ENCODE measurements around the gene MPZL3.

The MPZL3 gene

DNA sequence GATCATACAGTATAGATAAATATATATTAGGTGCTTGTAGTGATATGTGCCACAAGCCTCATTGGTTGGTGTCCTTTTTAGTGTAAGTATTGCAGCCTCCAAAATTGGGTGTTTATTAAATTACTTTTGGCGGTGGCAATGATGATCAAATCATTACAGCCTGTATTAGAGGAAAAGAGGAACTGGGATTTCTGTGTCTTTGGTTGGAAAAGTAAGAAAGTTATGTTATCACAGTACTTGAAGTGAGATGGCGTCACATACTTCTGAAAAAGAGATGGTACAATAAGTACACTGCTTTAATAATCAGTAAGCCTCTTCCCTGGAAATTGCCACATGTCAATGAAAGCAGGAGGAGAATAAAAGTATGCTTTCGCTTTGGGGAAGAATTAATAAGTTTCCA lies 523 bp upstream of the MPZL3 start:
- no CpG with 5 or more reads among the region's 3 CpGs for WGBS, 2 donors (ENCODE audit: extremely low coverage in 2 of 2, insufficient read length in 2 of 2, insufficient replicate concordance in 1 of 2)
- peaks cover 0 to 5% of the 10 kb centered on the region in 2 donors for H3K9me3 ChIP-seq (replicated peaks in 1 of 2; ENCODE audit: control insufficient read depth in 2 of 2, insufficient read depth in 1 of 2, low read depth in 1 of 2, low read length in 2 of 2)

DNA sequence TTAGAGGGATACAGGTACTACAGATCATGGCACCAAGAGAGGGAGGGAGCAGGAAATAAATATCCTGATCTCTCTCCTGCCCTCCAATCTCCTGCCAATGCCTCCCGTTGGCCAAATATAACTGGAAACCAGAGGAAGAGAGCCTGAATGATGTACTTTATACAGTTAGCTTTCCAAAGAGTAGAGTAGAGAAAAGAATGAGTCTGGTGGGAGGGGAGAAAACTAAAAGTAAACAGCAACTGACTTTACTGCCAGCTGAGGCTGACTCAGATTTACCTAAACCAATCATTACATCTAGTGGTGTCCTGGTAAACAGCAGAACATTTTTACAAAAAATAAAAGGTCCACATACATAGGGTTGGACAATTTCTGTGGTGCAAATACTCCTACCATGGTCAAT lies 5.1 kb downstream of the MPZL3 start:
- no peak overlapping the region for H4K91ac ChIP-seq (ENCODE audit: low read depth, low read length, poor library complexity)
- H4K8ac ChIP-seq (ENCODE audit: low read depth, low read length), result no peak overlapping the region
- H3K27me3 ChIP-seq (ENCODE audit: control insufficient read depth in 3 of 3, insufficient read depth in 3 of 3, low read depth in 1 of 3, low read length in 3 of 3), result peaks cover 0 to 50% (median 2%) of the 10 kb centered on the region in 3 experiments
- DNase-seq (ENCODE audit: low spot score), result no peak
- no peaks in the 10 kb centered on the region for H3K9me3 ChIP-seq (replicated peaks in 1 of 2; ENCODE audit: control insufficient read depth in 2 of 2, insufficient read depth in 1 of 2, low read depth in 1 of 2, low read length in 2 of 2)
- no peaks in the 10 kb centered on the region for H3K4me1 ChIP-seq (ENCODE audit: control insufficient read depth in 2 of 2, insufficient read depth in 1 of 2, low read depth in 1 of 2, low read length in 2 of 2)
- H3K14ac ChIP-seq (ENCODE audit: low read length), result no peak overlapping the region
- WGBS, 2 donors (ENCODE audit: extremely low coverage in 2 of 2, insufficient read length in 2 of 2, insufficient replicate concordance in 1 of 2), result no CpG with 5 or more reads among the region's 1 CpG
- H3K27ac ChIP-seq (replicated peaks; ENCODE audit: low read length), result no peak overlapping the region
- no peak overlapping the region for H3K4me2 ChIP-seq (ENCODE audit: insufficient read depth, low read length, poor library complexity, severe bottlenecking)
- H3K23ac ChIP-seq (ENCODE audit: low read depth, low read length, poor library complexity), result no peak overlapping the region
- H2BK12ac ChIP-seq (ENCODE audit: low read length), result no peak overlapping the region
- no peaks in the 10 kb centered on the region for H3K36me3 ChIP-seq (replicated peaks in 1 of 2; ENCODE audit: control insufficient read depth in 2 of 2, insufficient read depth in 2 of 2, low read length in 2 of 2)
- H3K4ac ChIP-seq (ENCODE audit: low read length), result no peak overlapping the region
- H2AFZ ChIP-seq (ENCODE audit: low read length), result no peak overlapping the region
- no peak overlapping the region for H2BK5ac ChIP-seq (ENCODE audit: low read length)
- H3K9ac ChIP-seq (ENCODE audit: low read depth, low read length, poor library complexity), result no peak overlapping the region
- no peak overlapping the region for H3K4me3 ChIP-seq (ENCODE audit: low read length in 2 of 2)
- no peak overlapping the region for H3K18ac ChIP-seq (ENCODE audit: low read length)
- no peak overlapping the region for H2AK5ac ChIP-seq (ENCODE audit: low read depth, low read length)
- no peak overlapping the region for H2BK15ac ChIP-seq (ENCODE audit: low read length)
- no peak overlapping the region for H2BK120ac ChIP-seq (ENCODE audit: low read depth, low read length)
- no peaks in the 10 kb centered on the region for H3K79me1 ChIP-seq (ENCODE audit: low read depth, low read length)

More for the DNA sequence above, 523 bp upstream of the MPZL3 start:
- H3K9ac ChIP-seq (ENCODE audit: low read depth, low read length, poor library complexity), result no peak overlapping the region
- H4K91ac ChIP-seq (ENCODE audit: low read depth, low read length, poor library complexity), result no peak overlapping the region
- H3K27ac ChIP-seq (replicated peaks; ENCODE audit: low read length), result no peak overlapping the region
- DNase-seq (ENCODE audit: low spot score), result no peak
- no peak overlapping the region for H2BK15ac ChIP-seq (ENCODE audit: low read length)
- H3K14ac ChIP-seq (ENCODE audit: low read length), result no peak overlapping the region
- H2AK5ac ChIP-seq (ENCODE audit: low read depth, low read length), result no peak overlapping the region
- peak overlapping the region; percentile 98 for H2AFZ ChIP-seq (ENCODE audit: low read length)
- H3K4me1 ChIP-seq (ENCODE audit: control insufficient read depth in 2 of 2, insufficient read depth in 1 of 2, low read depth in 1 of 2, low read length in 2 of 2), result no peaks in the 10 kb centered on the region
- H3K27me3 ChIP-seq (ENCODE audit: control insufficient read depth in 3 of 3, insufficient read depth in 3 of 3, low read depth in 1 of 3, low read length in 3 of 3), result peaks cover 0 to 33% (median 0%) of the 10 kb centered on the region in 3 experiments
- no peak overlapping the region for H2BK12ac ChIP-seq (ENCODE audit: low read length)
- H3K36me3 ChIP-seq (replicated peaks in 1 of 2; ENCODE audit: control insufficient read depth in 2 of 2, insufficient read depth in 2 of 2, low read length in 2 of 2), result no peaks in the 10 kb centered on the region
- H3K79me1 ChIP-seq (ENCODE audit: low read depth, low read length), result no peaks in the 10 kb centered on the region
- no peak overlapping the region for H3K4ac ChIP-seq (ENCODE audit: low read length)
- no peak overlapping the region for H3K4me2 ChIP-seq (ENCODE audit: insufficient read depth, low read length, poor library complexity, severe bottlenecking)
- H3K4me3 ChIP-seq (ENCODE audit: low read length in 2 of 2), result peak overlapping the region in 1 of 2 donors; percentile 75
- H2BK5ac ChIP-seq (ENCODE audit: low read length), result no peak overlapping the region
- H4K8ac ChIP-seq (ENCODE audit: low read depth, low read length), result no peak overlapping the region
- no peak overlapping the region for H2BK120ac ChIP-seq (ENCODE audit: low read depth, low read length)
- H3K18ac ChIP-seq (ENCODE audit: low read length), result no peak overlapping the region
- H3K23ac ChIP-seq (ENCODE audit: low read depth, low read length, poor library complexity), result no peak overlapping the region

DNA sequence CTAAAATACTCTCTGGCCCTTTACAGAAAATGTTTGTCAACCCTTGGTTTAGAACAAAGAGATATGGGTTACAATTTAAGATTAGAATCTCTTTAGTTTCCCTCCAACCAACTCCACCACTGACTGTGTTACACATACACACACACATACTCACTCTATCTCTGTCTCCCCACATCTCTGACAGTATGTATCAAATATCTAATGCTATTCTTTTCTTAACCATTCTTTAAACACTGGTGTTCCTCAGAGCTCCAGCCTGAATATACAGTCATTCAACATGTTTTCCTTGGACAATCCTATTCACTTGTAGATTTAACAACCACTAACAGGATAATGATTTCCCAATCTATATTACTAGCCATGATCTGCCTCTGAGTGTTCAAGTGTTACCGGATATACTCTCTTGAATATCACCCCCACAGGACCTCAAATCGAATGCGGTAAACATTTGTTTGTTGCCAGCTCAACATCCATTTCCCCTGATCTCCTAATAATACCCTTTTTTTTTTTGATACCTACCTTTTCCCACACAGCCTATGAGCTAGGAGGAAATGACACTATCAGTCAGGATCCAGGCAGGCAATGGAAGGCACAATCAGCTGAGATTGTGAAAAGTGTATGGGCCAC lies 6.1 kb downstream of the MPZL3 start:
- Histone ChIP-seq H2BK12ac (ENCODE audit: low read length) (no peak overlapping the region), H3K9me3 (replicated peaks in 1 of 2; ENCODE audit: control insufficient read depth in 2 of 2, insufficient read depth in 1 of 2, low read depth in 1 of 2, low read length in 2 of 2) (no peaks in the 10 kb centered on the region), H4K8ac (ENCODE audit: low read depth, low read length) (no peak overlapping the region), H3K9ac (ENCODE audit: low read depth, low read length, poor library complexity) (no peak overlapping the region), H3K27me3 (ENCODE audit: control insufficient read depth in 3 of 3, insufficient read depth in 3 of 3, low read depth in 1 of 3, low read length in 3 of 3) (peaks cover 0 to 60% (median 2%) of the 10 kb centered on the region in 3 experiments), H3K4me1 (ENCODE audit: control insufficient read depth in 2 of 2, insufficient read depth in 1 of 2, low read depth in 1 of 2, low read length in 2 of 2) (no peaks in the 10 kb centered on the region), H3K4me2 (ENCODE audit: insufficient read depth, low read length, poor library complexity, severe bottlenecking) (no peak overlapping the region), H2BK120ac (ENCODE audit: low read depth, low read length) (no peak overlapping the region), H2BK15ac (ENCODE audit: low read length) (no peak overlapping the region), H3K18ac (ENCODE audit: low read length) (no peak overlapping the region), H3K36me3 (replicated peaks in 1 of 2; ENCODE audit: control insufficient read depth in 2 of 2, insufficient read depth in 2 of 2, low read length in 2 of 2) (no peaks in the 10 kb centered on the region), H3K4me3 (ENCODE audit: low read length in 2 of 2) (no peak overlapping the region), H2BK5ac (ENCODE audit: low read length) (no peak overlapping the region), H3K4ac (ENCODE audit: low read length) (no peak overlapping the region), H2AK5ac (ENCODE audit: low read depth, low read length) (no peak overlapping the region), H2AFZ (ENCODE audit: low read length) (no peak overlapping the region), H4K91ac (ENCODE audit: low read depth, low read length, poor library complexity) (no peak overlapping the region), H3K14ac (ENCODE audit: low read length) (no peak overlapping the region), H3K27ac (replicated peaks; ENCODE audit: low read length) (no peak overlapping the region), H3K79me1 (ENCODE audit: low read depth, low read length) (no peaks in the 10 kb centered on the region), H3K23ac (ENCODE audit: low read depth, low read length, poor library complexity) (no peak overlapping the region)
- no CpG with 5 or more reads among the region's 3 CpGs for WGBS, 2 donors (ENCODE audit: extremely low coverage in 2 of 2, insufficient read length in 2 of 2, insufficient replicate concordance in 1 of 2)
- no peak for DNase-seq (ENCODE audit: low spot score)

DNA sequence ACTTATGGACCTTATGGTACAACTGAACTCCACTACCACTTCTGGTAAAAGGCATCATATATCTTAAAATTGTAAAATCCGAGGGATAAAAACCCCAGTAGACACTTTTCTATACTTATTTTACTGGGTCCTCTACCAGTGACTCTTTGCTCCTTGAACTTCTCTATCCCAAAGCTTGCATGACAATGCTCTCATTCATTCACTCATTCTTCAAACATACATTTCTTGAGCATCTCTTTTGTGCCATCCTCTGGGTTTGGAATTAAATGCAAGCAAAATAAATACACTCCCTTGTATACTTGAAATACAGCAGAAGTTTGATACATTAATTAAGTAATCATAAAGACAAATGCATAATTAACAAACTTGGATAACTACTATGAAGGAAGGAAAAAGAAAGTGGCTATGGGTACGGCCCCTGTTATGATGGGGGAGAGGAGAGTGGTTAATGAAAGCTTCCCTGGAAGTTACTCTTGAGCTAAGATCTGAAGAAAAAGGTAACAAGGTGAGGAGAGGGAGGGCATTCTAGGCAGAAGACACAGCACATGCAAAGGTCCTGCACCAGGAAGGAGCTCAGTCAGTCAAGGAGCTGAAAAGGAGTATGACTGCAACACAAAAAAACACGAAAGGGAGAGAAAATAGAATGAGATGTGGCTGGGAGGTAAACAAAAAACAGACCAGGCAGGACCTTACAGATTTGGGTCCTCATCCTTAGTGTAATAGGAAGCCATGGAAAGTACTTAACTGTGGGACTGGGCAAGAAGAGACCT lies 8.0 kb downstream of the MPZL3 start:
- H3K36me3 ChIP-seq (replicated peaks in 1 of 2; ENCODE audit: control insufficient read depth in 2 of 2, insufficient read depth in 2 of 2, low read length in 2 of 2), result no peaks in the 10 kb centered on the region
- no peak overlapping the region for H4K91ac ChIP-seq (ENCODE audit: low read depth, low read length, poor library complexity)
- WGBS, 2 donors (ENCODE audit: extremely low coverage in 2 of 2, insufficient read length in 2 of 2, insufficient replicate concordance in 1 of 2), result no CpG with 5 or more reads among the region's 3 CpGs
- no peak overlapping the region for H3K27ac ChIP-seq (replicated peaks; ENCODE audit: low read length)
- no peak overlapping the region for H2AK5ac ChIP-seq (ENCODE audit: low read depth, low read length)
- no peaks in the 10 kb centered on the region for H3K9me3 ChIP-seq (replicated peaks in 1 of 2; ENCODE audit: control insufficient read depth in 2 of 2, insufficient read depth in 1 of 2, low read depth in 1 of 2, low read length in 2 of 2)
- no peaks in the 10 kb centered on the region for H3K79me1 ChIP-seq (ENCODE audit: low read depth, low read length)
- no peak overlapping the region for H2BK120ac ChIP-seq (ENCODE audit: low read depth, low read length)
- peaks cover 0 to 67% (median 2%) of the 10 kb centered on the region in 3 experiments for H3K27me3 ChIP-seq (ENCODE audit: control insufficient read depth in 3 of 3, insufficient read depth in 3 of 3, low read depth in 1 of 3, low read length in 3 of 3)
- H2BK15ac ChIP-seq (ENCODE audit: low read length), result no peak overlapping the region
- no peak overlapping the region for H3K18ac ChIP-seq (ENCODE audit: low read length)
- no peak overlapping the region for H3K4ac ChIP-seq (ENCODE audit: low read length)
- H2AFZ ChIP-seq (ENCODE audit: low read length), result no peak overlapping the region
- H3K9ac ChIP-seq (ENCODE audit: low read depth, low read length, poor library complexity), result no peak overlapping the region
- no peak overlapping the region for H2BK5ac ChIP-seq (ENCODE audit: low read length)
- DNase-seq (ENCODE audit: low spot score), result no peak
- no peak overlapping the region for H3K23ac ChIP-seq (ENCODE audit: low read depth, low read length, poor library complexity)
- H3K4me3 ChIP-seq (ENCODE audit: low read length in 2 of 2), result no peak overlapping the region
- H2BK12ac ChIP-seq (ENCODE audit: low read length), result no peak overlapping the region
- H3K4me1 ChIP-seq (ENCODE audit: control insufficient read depth in 2 of 2, insufficient read depth in 1 of 2, low read depth in 1 of 2, low read length in 2 of 2), result no peaks in the 10 kb centered on the region
- no peak overlapping the region for H3K14ac ChIP-seq (ENCODE audit: low read length)
- H4K8ac ChIP-seq (ENCODE audit: low read depth, low read length), result no peak overlapping the region
- no peak overlapping the region for H3K4me2 ChIP-seq (ENCODE audit: insufficient read depth, low read length, poor library complexity, severe bottlenecking)
